A673 (cell line): Measurements from ENCODE around the gene IGSF10. TPM values are rescaled to one million over a fixed set of nuclear protein-coding genes. Genes with fewer than 3 reads are reported as not detected.

Experiments used
- BruUV-seq: library from RNA; stranded (reverse); fragments of 400-500 nt; replicated peaks from 2 replicates; lab custom pipeline; 2021; lab: Mats Ljungman, UMichigan
- CTCF ChIA-PET: fragments of 300-600 bp; sonication (Branson Sonifier 250); formaldehyde crosslinking; loops from one replicate; lab custom pipeline; 2022; ENCODE audit warnings: antibody characterized with exemption; lab: Charles Lee
- POLR2A ChIA-PET: fragments of 300-600 bp; sonication (Branson Sonifier 250); formaldehyde crosslinking; loops from one replicate; lab custom pipeline; 2022; ENCODE audit warnings: antibody characterized with exemption; ENCODE audit not compliant: low non-redundant PET; lab: Charles Lee
- DNase-seq: peaks from one replicate; pipeline ENCODE4 v3.0.0-alpha.2; 2015; ENCODE audit warnings: low spot score
- H3K27ac ChIP-seq: fragments of 200-600 bp; sonication (generic); 2 replicates; pipeline ENCODE4 v1.5.1; 2016; ENCODE audit warnings: mixed run types, low read depth, mild to moderate bottlenecking, mixed read lengths, antibody characterized with exemption, low read length; ENCODE audit not compliant: poor library complexity, severe bottlenecking
- H3K27me3 ChIP-seq: fragments of 200-600 bp; sonication (generic); replicated peaks from 2 replicates; pipeline ENCODE4 v1.6.1; 2017; ENCODE audit warnings: mixed run types, low read depth, mild to moderate bottlenecking, mixed read lengths, antibody characterized with exemption, low read length; ENCODE audit not compliant: insufficient read depth, poor library complexity
- H3K36me3 ChIP-seq: fragments of 200-600 bp; sonication (generic); 2 replicates; pipeline ENCODE4 v1.6.1; 2016; ENCODE audit warnings: mixed run types, mild to moderate bottlenecking, mixed read lengths, antibody characterized with exemption, low read length; ENCODE audit not compliant: insufficient read depth, poor library complexity, severe bottlenecking
- H3K4me1 ChIP-seq: fragments of 200-600 bp; sonication (generic); 2 replicates; pipeline ENCODE4 v1.6.1; 2017; ENCODE audit warnings: mixed run types, mild to moderate bottlenecking, mixed read lengths, antibody characterized with exemption, low read length; ENCODE audit not compliant: insufficient read depth, poor library complexity, severe bottlenecking
- H3K4me3 ChIP-seq: fragments of 200-600 bp; sonication (generic); 2 replicates; pipeline ENCODE4 v1.5.1; 2016; ENCODE audit warnings: low read depth, mixed run types, mild to moderate bottlenecking, mixed read lengths, low read length; ENCODE audit not compliant: poor library complexity, severe bottlenecking
- H3K9me3 ChIP-seq: fragments of 200-600 bp; sonication (generic); 2 replicates; pipeline ENCODE4 v1.6.1; 2016; ENCODE audit warnings: mixed run types, low read depth, mild to moderate bottlenecking, mixed read lengths, antibody characterized with exemption, low read length; ENCODE audit not compliant: poor library complexity, severe bottlenecking
- CTCF ChIP-seq: fragments of 300-800, 200-600 bp; sonication (generic); conservative IDR thresholded peaks from 2 replicates; pipeline ENCODE4 v1.5.1; 2017; ENCODE audit warnings: low read depth, mild to moderate bottlenecking, antibody characterized with exemption, low read length, moderate library complexity, mixed read lengths
- EZH2 ChIP-seq: fragments of 200-600 bp; sonication (generic); IDR thresholded peaks from 2 replicates; pipeline ENCODE4 v1.6.1; 2017; ENCODE audit warnings: borderline replicate concordance, low read depth, mild to moderate bottlenecking, mixed read lengths, antibody characterized with exemption, low read length; ENCODE audit not compliant: poor library complexity, severe bottlenecking
- intact Hi-C: fragments of 100-400 bp; cut with micrococcal nuclease; formaldehyde crosslinking; loops from one replicate; pipeline ENCODE4 v1.10.0; 2022; ENCODE audit not compliant: unreplicated experiment
- total RNA-seq: library from RNA; stranded (reverse); gene quantifications from 2 replicates; pipeline ENCODE4 v1.2.3, GENCODE V29; 2021

IGSF10 gene
- total RNA-seq, 1 experiment from 2014 or later, result 10.5 TPM

DNA sequence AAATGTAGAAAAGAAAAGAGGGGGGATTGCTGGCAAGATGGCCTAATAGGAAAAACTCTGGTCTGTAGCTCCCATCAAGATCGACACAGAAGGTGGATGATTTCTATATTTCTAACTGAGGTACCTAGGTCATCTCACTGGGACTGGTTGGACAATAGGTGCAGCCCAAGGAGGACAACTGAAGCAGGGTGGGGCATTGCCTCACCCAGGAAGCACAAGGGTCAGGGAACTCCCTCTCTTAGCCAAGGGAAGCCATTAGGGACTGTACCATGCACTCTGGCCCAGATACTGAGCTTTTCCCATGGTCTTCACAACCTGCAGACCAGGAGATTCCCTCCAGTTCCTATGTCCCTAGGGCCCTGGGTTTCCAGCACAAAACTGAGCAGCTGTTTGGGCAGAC, 22.6 kb upstream of the IGSF10 start:
- POLR2A ChIA-PET, result no interaction called here
- BruUV-seq, result no TSS peak
- H3K27me3 ChIP-seq, result no peaks in the 10 kb centered on the region
- CTCF ChIA-PET, result no interaction called here
- intact Hi-C loops, result no loop called here
- peaks cover 9% of the 10 kb centered on the region for H3K9me3 ChIP-seq
- H3K4me3 ChIP-seq, result no peak overlapping the region
- DNase-seq, result no peak
- no peak overlapping the region for H3K27ac ChIP-seq
- no peaks in the 10 kb centered on the region for H3K36me3 ChIP-seq
- no peak for TF ChIP-seq EZH2
- TF ChIP-seq CTCF, result no peak
- no peaks in the 10 kb centered on the region for H3K4me1 ChIP-seq

GRCh38 chr3:151480492-151480891, 19.6 kb upstream of the IGSF10 start:
- CTCF ChIA-PET, result no interaction called here
- no peak for TF ChIP-seq EZH2
- no peak for TF ChIP-seq CTCF
- intact Hi-C loops, result no loop called here
- DNase-seq, result no peak
- no TSS peak for BruUV-seq
- POLR2A ChIA-PET, result no interaction called here
- peaks cover 11% of the 10 kb centered on the region for H3K4me1 ChIP-seq
- H3K27me3 ChIP-seq, result no peaks in the 10 kb centered on the region
- no peak overlapping the region for H3K27ac ChIP-seq
- no peak overlapping the region for H3K4me3 ChIP-seq
- H3K9me3 ChIP-seq, result peaks cover 9% of the 10 kb centered on the region
- H3K36me3 ChIP-seq, result no peaks in the 10 kb centered on the region

DNA sequence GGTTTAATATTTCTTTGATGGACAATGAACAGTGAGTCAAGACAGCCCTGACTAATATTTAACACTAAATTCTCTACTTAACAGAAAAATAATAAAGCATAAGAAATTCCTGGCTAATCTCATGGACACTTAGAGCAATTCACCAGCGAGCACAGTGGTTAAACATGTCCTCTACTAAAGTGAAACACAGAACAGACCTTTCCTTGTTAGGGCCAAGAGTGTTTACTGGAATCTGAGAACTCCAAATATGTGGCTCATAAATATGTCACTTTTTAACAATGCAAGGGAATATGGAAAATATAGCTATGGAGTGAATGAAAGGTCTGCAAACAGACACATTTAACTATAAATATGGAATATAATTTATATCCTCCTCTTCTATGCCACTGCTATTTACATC, 18.6 kb upstream of the IGSF10 start:
- H3K27ac ChIP-seq, result no peak overlapping the region
- no peak overlapping the region for H3K4me3 ChIP-seq
- CTCF ChIA-PET, result no interaction called here
- intact Hi-C loops, result no loop called here
- no peaks in the 10 kb centered on the region for H3K36me3 ChIP-seq
- peaks cover 9% of the 10 kb centered on the region for H3K9me3 ChIP-seq
- POLR2A ChIA-PET, result no interaction called here
- BruUV-seq, result no TSS peak
- H3K4me1 ChIP-seq, result peaks cover 11% of the 10 kb centered on the region
- no peaks in the 10 kb centered on the region for H3K27me3 ChIP-seq
- DNase-seq, result no peak
- TF ChIP-seq EZH2 (no peak), CTCF (no peak)
